HEK293 (cell line): ENCODE measurements around the gene NPTX1.

ENCODE experiments used
- CTCF ChIA-PET: fragments of 350-600 bp; formaldehyde crosslinking; extraction: SDS; loops from one replicate; lab custom pipeline; 2021; ENCODE audit warnings: antibody characterized with exemption; lab: Yijun Ruan, JAX
- POLR2A ChIA-PET: fragments of 300-600 bp; formaldehyde crosslinking; extraction: SDS; loops from one replicate; lab custom pipeline; 2020; ENCODE audit warnings: antibody characterized with exemption, inconsistent platforms; lab: Yijun Ruan, JAX
- H3K27ac ChIP-seq: fragments of 200-500 bp; sonication (Bioruptor generic); 2 replicates; pipeline ENCODE4 v1.5.1; 2014; ENCODE audit warnings: low read depth, low read length, control low read depth, inconsistent platforms; ENCODE audit errors: extremely low read depth
- H3K36me3 ChIP-seq, 2 experiments: fragments of 200-500 bp in 1 of 2; sonication (Bioruptor generic) in 1 of 2; 1 replicate in 1 of 2; 2 replicates in 1 of 2; pipeline ENCODE4 v1.5.1; 2014 to 2017; ENCODE audit warnings: inconsistent platforms in 2 of 2, low read length in 2 of 2; ENCODE audit not compliant: control insufficient read depth in 2 of 2, insufficient read depth in 1 of 2
- H3K4me1 ChIP-seq: fragments of 200-500 bp; sonication (Bioruptor generic); 2 replicates; pipeline ENCODE4 v1.5.1; 2014; ENCODE audit warnings: mild to moderate bottlenecking, low read length, inconsistent platforms; ENCODE audit not compliant: control insufficient read depth, insufficient read depth
- H3K4me3 ChIP-seq: 2 replicates; pipeline ENCODE4 v1.5.1; 2011; ENCODE audit warnings: low read depth, mild to moderate bottlenecking, control low read depth, low read length, moderate library complexity
- H3K9me3 ChIP-seq: fragments of 200-500 bp; sonication (Bioruptor generic); 2 replicates; pipeline ENCODE4 v1.5.1; 2014; ENCODE audit warnings: low read depth, low read length, inconsistent platforms; ENCODE audit not compliant: control insufficient read depth, insufficient read depth
- BCL11A ChIP-seq: fragments of 450-650 bp; formaldehyde crosslinking; IDR thresholded peaks from 2 replicates; pipeline ENCODE4 v1.5.1; 2016; ENCODE audit warnings: low read depth, missing biosample characterization, missing genetic modification characterization
- EGR2 ChIP-seq: fragments of 450-650 bp; formaldehyde crosslinking; IDR thresholded peaks from 2 replicates; pipeline ENCODE4 v1.5.1; 2016; ENCODE audit warnings: low read depth, missing biosample characterization, missing genetic modification characterization
- HIC1 ChIP-seq: fragments of 450-650 bp; formaldehyde crosslinking; IDR thresholded peaks from 2 replicates; pipeline ENCODE4 v1.5.1; 2016; ENCODE audit warnings: missing biosample characterization, missing genetic modification characterization
- KLF16 ChIP-seq: fragments of 450-650 bp; formaldehyde crosslinking; IDR thresholded peaks from 2 replicates; pipeline ENCODE4 v1.5.1; 2017; ENCODE audit warnings: missing biosample characterization, missing genetic modification characterization
- PATZ1 ChIP-seq: fragments of 450-650 bp; formaldehyde crosslinking; IDR thresholded peaks from 2 replicates; pipeline ENCODE4 v1.5.1; 2016; ENCODE audit warnings: missing biosample characterization, missing genetic modification characterization
- SCRT1 ChIP-seq: fragments of 450-650 bp; formaldehyde crosslinking; IDR thresholded peaks from 2 replicates; pipeline ENCODE4 v1.5.1; 2016; ENCODE audit warnings: missing biosample characterization, missing genetic modification characterization, borderline replicate concordance
- TCF7L2 ChIP-seq: IDR thresholded peaks from 2 replicates; pipeline ENCODE4 v1.6.1; 2011; ENCODE audit warnings: low read depth, mild to moderate bottlenecking, inconsistent platforms, low read length, moderate library complexity, borderline replicate concordance
- ZBTB17 ChIP-seq: fragments of 450-650 bp; formaldehyde crosslinking; IDR thresholded peaks from 2 replicates; pipeline ENCODE4 v1.5.1; 2016; ENCODE audit warnings: missing biosample characterization, missing genetic modification characterization
- ZBTB21 ChIP-seq: fragments of 450-650 bp; formaldehyde crosslinking; IDR thresholded peaks from 2 replicates; pipeline ENCODE4 v1.5.1; 2017; ENCODE audit warnings: missing biosample characterization, missing genetic modification characterization
- ZBTB48 ChIP-seq: fragments of 450-650 bp; formaldehyde crosslinking; IDR thresholded peaks from 2 replicates; pipeline ENCODE4 v1.5.1; 2016; ENCODE audit warnings: missing biosample characterization, missing genetic modification characterization
- ZNF112 ChIP-seq: fragments of 450-650 bp; formaldehyde crosslinking; IDR thresholded peaks from 2 replicates; pipeline ENCODE4 v1.5.0; 2017; ENCODE audit warnings: missing biosample characterization, missing genetic modification characterization
- ZNF132 ChIP-seq: fragments of 450-650 bp; formaldehyde crosslinking; IDR thresholded peaks from 2 replicates; pipeline ENCODE4 v1.5.1; 2017; ENCODE audit warnings: missing biosample characterization, missing genetic modification characterization, borderline replicate concordance
- ZNF133 ChIP-seq: fragments of 450-650 bp; formaldehyde crosslinking; IDR thresholded peaks from 2 replicates; pipeline ENCODE4 v1.5.1; 2016; ENCODE audit warnings: missing biosample characterization, missing genetic modification characterization
- ZNF292 ChIP-seq: fragments of 450-650 bp; formaldehyde crosslinking; IDR thresholded peaks from 2 replicates; pipeline ENCODE4 v1.5.1; 2016; ENCODE audit warnings: low read depth, missing biosample characterization, missing genetic modification characterization, borderline replicate concordance
- ZNF366 ChIP-seq: fragments of 450-650 bp; formaldehyde crosslinking; conservative IDR thresholded peaks from 2 replicates; pipeline ENCODE4 v1.5.1; 2016; ENCODE audit warnings: missing biosample characterization, missing genetic modification characterization
- ZNF37A ChIP-seq: fragments of 450-650 bp; IDR thresholded peaks from 2 replicates; pipeline ENCODE4 v1.5.1; 2018; ENCODE audit warnings: missing biosample characterization, missing genetic modification characterization
- ZNF449 ChIP-seq: fragments of 450-650 bp; formaldehyde crosslinking; IDR thresholded peaks from 2 replicates; pipeline ENCODE4 v1.5.1; 2017; ENCODE audit warnings: missing biosample characterization, mild to moderate bottlenecking, missing genetic modification characterization, moderate library complexity
- ZNF571 ChIP-seq: fragments of 450-650 bp; formaldehyde crosslinking; IDR thresholded peaks from 2 replicates; pipeline ENCODE4 v1.5.0; 2017; ENCODE audit warnings: missing biosample characterization, missing genetic modification characterization
- ZNF610 ChIP-seq: fragments of 450-650 bp; formaldehyde crosslinking; IDR thresholded peaks from 2 replicates; pipeline ENCODE4 v1.5.1; 2016; ENCODE audit warnings: missing biosample characterization, missing genetic modification characterization, borderline replicate concordance
- ZNF645 ChIP-seq: fragments of 450-650 bp; formaldehyde crosslinking; IDR thresholded peaks from 2 replicates; pipeline ENCODE4; 2016; ENCODE audit warnings: missing biosample characterization, missing genetic modification characterization
- ZNF768 ChIP-seq: fragments of 450-650 bp; formaldehyde crosslinking; IDR thresholded peaks from 2 replicates; pipeline ENCODE4 v1.5.1; 2018; ENCODE audit warnings: missing biosample characterization, mild to moderate bottlenecking, missing genetic modification characterization
- ZNF785 ChIP-seq: fragments of 450-650 bp; formaldehyde crosslinking; IDR thresholded peaks from 2 replicates; pipeline ENCODE4 v1.5.1; 2016; ENCODE audit warnings: missing biosample characterization, missing genetic modification characterization
- ZSCAN30 ChIP-seq: fragments of 450-650 bp; IDR thresholded peaks from 2 replicates; pipeline ENCODE4 v1.5.1; 2018; ENCODE audit warnings: missing biosample characterization, mild to moderate bottlenecking, missing genetic modification characterization, moderate library complexity
- ZSCAN5A ChIP-seq: fragments of 450-650 bp; formaldehyde crosslinking; IDR thresholded peaks from 2 replicates; pipeline ENCODE4 v1.5.1; 2016; ENCODE audit warnings: missing biosample characterization, missing genetic modification characterization
- TF ChIP-seq, protein P1 (sequence below): fragments of 450-650 bp; formaldehyde crosslinking; IDR thresholded peaks from 2 replicates; pipeline ENCODE4 v1.5.1; 2016; ENCODE audit warnings: missing biosample characterization, missing genetic modification characterization
- TF ChIP-seq, protein P2 (sequence below): fragments of 450-650 bp; formaldehyde crosslinking; IDR thresholded peaks from 2 replicates; pipeline ENCODE4 v1.5.1; 2017; ENCODE audit warnings: missing biosample characterization, missing genetic modification characterization

Gene NPTX1

DNA sequence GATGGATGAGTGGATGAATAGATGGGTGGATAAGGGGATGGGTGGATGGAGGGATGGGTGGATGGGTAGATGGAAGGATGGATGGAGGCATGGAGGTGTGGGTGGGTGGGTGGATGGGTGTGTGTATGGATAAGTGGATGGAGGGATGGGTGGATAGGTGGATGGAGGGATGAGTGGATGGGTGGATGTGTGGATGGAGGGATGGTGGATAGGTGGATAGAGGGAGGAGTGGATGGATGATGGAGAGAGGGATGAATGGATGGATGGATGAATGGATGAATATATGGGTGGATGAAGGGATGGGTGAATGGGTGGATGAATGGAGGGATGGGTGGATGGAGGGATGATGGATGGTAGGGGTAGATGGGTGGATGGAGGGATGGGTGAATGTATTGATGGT, 27.5 kb upstream of the NPTX1 start:
- no peaks in the 10 kb centered on the region for H3K9me3 ChIP-seq
- H3K4me1 ChIP-seq, result no peaks in the 10 kb centered on the region
- TF ChIP-seq ZBTB21 (tag by site-specific recombination) (no peak), KLF16 (tag by site-specific recombination) (no peak), ZNF37A (no peak), SCRT1 (tag by site-specific recombination) (no peak), ZBTB48 (tag by site-specific recombination) (no peak), ZNF785 (no peak), ZNF645 (no peak), EGR2 (peak; percentile 55; the same call in 1 of the 2 replicates), ZNF292 (no peak), ZNF132 (no peak), ZNF449 (tag by site-specific recombination) (no peak), ZNF768 (tag by site-specific recombination) (no peak), ZSCAN30 (tag by site-specific recombination) (no peak), BCL11A (tag by site-specific recombination) (no peak), ZNF112 (tag by site-specific recombination) (no peak), HIC1 (tag by site-specific recombination) (no peak), ZNF366 (tag by site-specific recombination) (peak; percentile 100), ZNF610 (no peak), ZNF133 (tag by site-specific recombination) (no peak), ZSCAN5A (tag by site-specific recombination) (no peak), ZNF571 (tag by site-specific recombination) (peak; percentile 24; the same call in 1 of the 2 replicates), ZBTB17 (peak; percentile 72; the same call in 1 of the 2 replicates), PATZ1 (tag by site-specific recombination) (no peak), TCF7L2 (no peak)
- TF ChIP-seq, protein P1, sequence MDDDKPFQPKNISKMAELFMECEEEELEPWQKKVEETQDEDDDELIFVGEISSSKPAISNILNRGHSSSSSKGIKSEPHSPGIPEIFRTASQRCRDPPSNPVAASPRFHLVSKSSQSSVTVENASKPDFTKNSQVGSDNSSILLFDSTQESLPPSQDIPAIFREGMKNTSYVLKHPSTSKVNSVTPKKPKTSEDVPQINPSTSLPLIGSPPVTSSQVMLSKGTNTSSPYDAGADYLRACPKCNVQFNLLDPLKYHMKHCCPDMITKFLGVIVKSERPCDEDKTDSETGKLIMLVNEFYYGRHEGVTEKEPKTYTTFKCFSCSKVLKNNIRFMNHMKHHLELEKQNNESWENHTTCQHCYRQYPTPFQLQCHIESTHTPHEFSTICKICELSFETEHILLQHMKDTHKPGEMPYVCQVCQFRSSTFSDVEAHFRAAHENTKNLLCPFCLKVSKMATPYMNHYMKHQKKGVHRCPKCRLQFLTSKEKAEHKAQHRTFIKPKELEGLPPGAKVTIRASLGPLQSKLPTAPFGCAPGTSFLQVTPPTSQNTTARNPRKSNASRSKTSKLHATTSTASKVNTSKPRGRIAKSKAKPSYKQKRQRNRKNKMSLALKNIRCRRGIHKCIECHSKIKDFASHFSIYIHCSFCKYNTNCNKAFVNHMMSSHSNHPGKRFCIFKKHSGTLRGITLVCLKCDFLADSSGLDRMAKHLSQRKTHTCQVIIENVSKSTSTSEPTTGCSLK (tag by site-specific recombination), result no peak
- TF ChIP-seq, protein P2, sequence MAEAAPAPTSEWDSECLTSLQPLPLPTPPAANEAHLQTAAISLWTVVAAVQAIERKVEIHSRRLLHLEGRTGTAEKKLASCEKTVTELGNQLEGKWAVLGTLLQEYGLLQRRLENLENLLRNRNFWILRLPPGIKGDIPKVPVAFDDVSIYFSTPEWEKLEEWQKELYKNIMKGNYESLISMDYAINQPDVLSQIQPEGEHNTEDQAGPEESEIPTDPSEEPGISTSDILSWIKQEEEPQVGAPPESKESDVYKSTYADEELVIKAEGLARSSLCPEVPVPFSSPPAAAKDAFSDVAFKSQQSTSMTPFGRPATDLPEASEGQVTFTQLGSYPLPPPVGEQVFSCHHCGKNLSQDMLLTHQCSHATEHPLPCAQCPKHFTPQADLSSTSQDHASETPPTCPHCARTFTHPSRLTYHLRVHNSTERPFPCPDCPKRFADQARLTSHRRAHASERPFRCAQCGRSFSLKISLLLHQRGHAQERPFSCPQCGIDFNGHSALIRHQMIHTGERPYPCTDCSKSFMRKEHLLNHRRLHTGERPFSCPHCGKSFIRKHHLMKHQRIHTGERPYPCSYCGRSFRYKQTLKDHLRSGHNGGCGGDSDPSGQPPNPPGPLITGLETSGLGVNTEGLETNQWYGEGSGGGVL (tag by site-specific recombination), result no peak
- CTCF ChIA-PET, result no interaction called here
- no peak overlapping the region for H3K4me3 ChIP-seq
- H3K27ac ChIP-seq, result no peak overlapping the region
- no peaks in the 10 kb centered on the region for H3K36me3 ChIP-seq
- POLR2A ChIA-PET, result no interaction called here
